Activated T-cell treated with anti-CD3 and anti-CD28 coated beads, Interleukin-2, amount 50 U/mL, for 72 hours (primary cell): ENCODE results near the gene CHST4. TPM values are rescaled to one million over a fixed set of nuclear protein-coding genes. Genes with fewer than 3 reads are reported as not detected.

ENCODE experiments used
- ATAC-seq, 2 donors: fragments of 150-1000 bp; cut with Tn5 transposase; replicated peaks in 1 of 2; 2 replicates each; pipeline ENCODE4 v1.10.0; 2021; ENCODE audit warnings: moderate library complexity in 2 of 2, mild to moderate bottlenecking in 1 of 2
- DNase-seq, 2 donors: peaks; one replicate each; pipeline ENCODE4 v3.0.0; 2021 to 2022; ENCODE audit warnings: mixed read lengths in 1 of 2
- H3K27ac Mint-ChIP-seq: one replicate; pipeline ENCODE4 v1.8.0; 2022; ENCODE audit warnings: mild to moderate bottlenecking, moderate library complexity, mixed read lengths
- H3K27me3 Mint-ChIP-seq: one replicate; pipeline ENCODE4 v1.8.0; 2022; ENCODE audit warnings: low read depth, mixed read lengths
- H3K36me3 Mint-ChIP-seq, 2 donors: one replicate each; pipeline ENCODE4 v1.8.0; 2022; ENCODE audit warnings: mixed read lengths in 2 of 2, mild to moderate bottlenecking in 1 of 2; ENCODE audit not compliant: insufficient read depth in 2 of 2
- H3K4me1 Mint-ChIP-seq: one replicate; pipeline ENCODE4 v1.8.0; 2022; ENCODE audit warnings: low read depth, mixed read lengths
- H3K4me3 Mint-ChIP-seq, 2 donors: one replicate each; pipeline ENCODE4 v1.8.0; 2022; ENCODE audit warnings: mild to moderate bottlenecking in 2 of 2, mixed read lengths in 2 of 2, moderate library complexity in 2 of 2
- H3K9me3 Mint-ChIP-seq, 2 donors: one replicate each; pipeline ENCODE4 v1.8.0; 2022; ENCODE audit warnings: mixed read lengths in 2 of 2
- total RNA-seq, 2 donors: library from RNA; stranded (reverse); gene quantifications; one replicate each; pipeline ENCODE4 v1.2.3, GENCODE V29; 2022

The CHST4 gene
- total RNA-seq, result not detected

- no peaks in the 10 kb centered on the region for H3K9me3 Mint-ChIP-seq
- H3K27me3 Mint-ChIP-seq, result peaks cover 24% of the 10 kb centered on the region
- H3K27ac Mint-ChIP-seq, result no peak within 1 kb of the TSS
- no peaks in the 10 kb centered on the region for H3K36me3 Mint-ChIP-seq
- DNase-seq (peak in 1 of 2 donors; percentile 4), ATAC-seq (peak in 1 of 2 donors; percentile 25)
- H3K4me3 Mint-ChIP-seq, result no peak within 1 kb of the TSS
- H3K4me1 Mint-ChIP-seq, result peaks cover 6% of the 10 kb centered on the region
Measured at GRCh38 chr16:71526111-71526631, at the start of gene CHST4. Gene CHST4 (plus strand): TSS chr16:71526426. CDS start chr16:71536678, 10,252 bp downstream.

- Mint-ChIP-seq H3K27me3 (no peaks in the 10 kb centered on the region), H3K4me3 (no peak overlapping the region), H3K4me1 (no peaks in the 10 kb centered on the region), H3K36me3 (no peaks in the 10 kb centered on the region), H3K27ac (no peak overlapping the region), H3K9me3 (no peaks in the 10 kb centered on the region)
- ATAC-seq, result no peak
- no peak for DNase-seq
Measured at GRCh38 chr16:71476457-71477124, 49.6 kb upstream of the CHST4 start.

GRCh38 chr16:71479420-71479819, 46.8 kb upstream of the CHST4 start:
- no peak for ATAC-seq
- Mint-ChIP-seq H3K4me1 (peaks cover 10% of the 10 kb centered on the region), H3K27me3 (no peaks in the 10 kb centered on the region), H3K4me3 (no peak overlapping the region), H3K36me3 (peaks cover 0 to 1% of the 10 kb centered on the region in 2 donors), H3K9me3 (no peaks in the 10 kb centered on the region), H3K27ac (no peak overlapping the region)
- no peak for DNase-seq

GRCh38 chr16:71480956-71481355, 45.3 kb upstream of the CHST4 start:
- Mint-ChIP-seq H3K27me3 (no peaks in the 10 kb centered on the region), H3K9me3 (no peaks in the 10 kb centered on the region), H3K36me3 (peaks cover 0 to 1% of the 10 kb centered on the region in 2 donors), H3K4me1 (peaks cover 17% of the 10 kb centered on the region), H3K27ac (no peak overlapping the region), H3K4me3 (no peak overlapping the region)
- ATAC-seq (no peak), DNase-seq (no peak)

- H3K4me1 Mint-ChIP-seq, result peaks cover 17% of the 10 kb centered on the region
- no peak overlapping the region for H3K27ac Mint-ChIP-seq
- DNase-seq (no peak), ATAC-seq (no peak)
- H3K4me3 Mint-ChIP-seq, result no peak overlapping the region
- H3K36me3 Mint-ChIP-seq, result peaks cover 0 to 1% of the 10 kb centered on the region in 2 donors
- no peaks in the 10 kb centered on the region for H3K27me3 Mint-ChIP-seq
- no peaks in the 10 kb centered on the region for H3K9me3 Mint-ChIP-seq
Measured at GRCh38 chr16:71482569-71482968, 43.7 kb upstream of the CHST4 start.

DNA sequence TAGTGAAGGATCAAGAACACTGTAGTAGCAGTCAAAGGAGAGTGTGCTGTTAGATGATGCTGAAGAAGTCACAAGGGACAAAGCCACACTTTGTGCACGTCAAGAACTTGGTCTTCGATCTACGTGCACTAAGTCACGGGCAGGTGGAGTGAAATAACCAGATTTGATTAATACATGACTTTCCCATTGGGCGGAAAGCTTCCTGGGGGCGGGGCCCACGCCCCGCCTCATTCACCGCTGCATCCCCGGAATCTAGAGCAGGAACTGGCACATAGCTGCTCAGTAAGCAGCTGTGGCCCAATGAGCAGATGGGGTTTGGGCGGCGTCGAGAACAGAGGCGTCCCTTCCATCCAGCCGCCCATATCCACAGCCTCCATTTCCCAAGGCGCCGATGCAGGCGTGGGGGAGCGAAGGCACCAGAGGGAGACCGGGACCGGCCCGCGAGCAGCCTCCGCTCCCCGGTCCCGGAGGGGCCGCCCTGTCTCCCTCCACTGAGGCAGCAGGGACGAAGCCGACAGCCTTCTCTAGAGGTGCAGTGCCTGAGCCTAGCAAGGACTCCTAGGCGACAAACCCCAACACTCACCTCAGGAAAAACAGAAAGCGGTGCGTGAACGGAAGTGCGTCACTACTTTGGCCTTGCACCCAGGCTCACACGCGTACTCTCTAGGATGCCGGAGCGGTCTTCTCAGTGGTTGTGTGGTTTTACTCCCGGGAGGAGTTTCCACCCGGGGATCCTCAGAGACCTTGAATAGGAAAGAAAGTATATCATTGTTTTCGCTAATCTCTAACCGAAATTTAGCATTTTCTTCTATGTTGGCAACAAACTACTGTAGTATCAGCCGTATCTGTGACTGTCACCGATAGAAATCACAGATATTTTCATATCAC, 42.0 kb upstream of the CHST4 start:
- Mint-ChIP-seq H3K27ac (peak overlapping the region; percentile 74), H3K9me3 (no peaks in the 10 kb centered on the region), H3K36me3 (peaks cover 0 to 1% of the 10 kb centered on the region in 2 donors), H3K27me3 (no peaks in the 10 kb centered on the region), H3K4me3 (peak overlapping the region; percentile 83 to 93), H3K4me1 (peaks cover 17% of the 10 kb centered on the region)
- DNase-seq (peak; percentile 81 to 84), ATAC-seq (peak; percentile 97)

- Mint-ChIP-seq H3K9me3 (no peaks in the 10 kb centered on the region), H3K4me1 (peaks cover 7% of the 10 kb centered on the region), H3K36me3 (no peaks in the 10 kb centered on the region), H3K27ac (no peak within 1 kb of the TSS), H3K4me3 (no peak within 1 kb of the TSS), H3K27me3 (no peaks in the 10 kb centered on the region)
- DNase-seq, result no peak
- no peak for ATAC-seq
Measured at GRCh38 chr16:71489122-71489521, 37.1 kb upstream of the CHST4 start, which contains the start of gene ZNF19. Gene ZNF19 (minus strand): TSS chr16:71489324. CDS start chr16:71482114, 7,210 bp downstream.

DNA sequence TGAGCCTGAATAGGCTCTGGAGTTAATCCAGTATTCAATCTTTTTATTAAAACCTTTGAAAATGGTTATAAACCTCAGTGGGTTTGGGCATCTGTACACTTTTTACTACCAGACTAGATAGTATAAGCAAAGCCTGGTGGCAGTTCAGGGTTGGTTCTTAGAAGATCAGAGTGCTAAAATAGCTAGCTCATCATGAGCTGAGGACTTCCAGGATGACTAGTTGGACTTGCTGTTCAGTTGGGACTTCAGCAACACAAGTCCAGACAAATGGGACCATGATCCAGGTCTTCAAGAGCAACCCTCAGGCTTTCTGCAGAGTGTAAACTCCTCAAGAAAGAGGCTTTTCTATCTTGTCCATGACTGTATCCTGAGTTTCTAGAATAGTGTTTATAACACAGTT, 35.9 kb upstream of the CHST4 start:
- Mint-ChIP-seq H3K27ac (no peak overlapping the region), H3K4me3 (no peak overlapping the region), H3K4me1 (no peaks in the 10 kb centered on the region), H3K27me3 (no peaks in the 10 kb centered on the region), H3K36me3 (no peaks in the 10 kb centered on the region), H3K9me3 (no peaks in the 10 kb centered on the region)
- ATAC-seq (no peak), DNase-seq (no peak)

DNA sequence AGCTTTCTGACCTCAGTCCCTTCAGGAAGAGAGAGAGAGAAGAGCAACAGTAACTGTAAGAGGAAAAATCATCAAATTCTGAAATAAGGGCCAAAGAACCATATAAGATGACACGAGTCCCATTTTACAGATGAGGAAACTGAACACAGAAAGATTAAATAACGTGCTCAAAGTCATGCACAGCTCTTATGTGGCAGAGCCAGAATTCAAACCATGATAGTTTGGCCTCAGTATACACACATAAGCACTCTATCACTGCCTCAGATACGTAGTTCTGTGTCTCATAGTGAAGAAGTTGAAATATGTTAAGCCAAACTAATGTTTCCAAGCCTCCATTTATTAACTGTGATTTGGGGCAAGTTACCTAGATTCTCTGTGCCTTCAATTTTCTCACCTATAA, 35.2 kb upstream of the CHST4 start:
- H3K27ac Mint-ChIP-seq, result no peak overlapping the region
- no peaks in the 10 kb centered on the region for H3K9me3 Mint-ChIP-seq
- no peak for ATAC-seq
- no peaks in the 10 kb centered on the region for H3K4me1 Mint-ChIP-seq
- DNase-seq, result no peak
- no peak overlapping the region for H3K4me3 Mint-ChIP-seq
- H3K36me3 Mint-ChIP-seq, result no peaks in the 10 kb centered on the region
- no peaks in the 10 kb centered on the region for H3K27me3 Mint-ChIP-seq

- no peaks in the 10 kb centered on the region for H3K9me3 Mint-ChIP-seq
- no peak for DNase-seq
- no peak overlapping the region for H3K4me3 Mint-ChIP-seq
- H3K27ac Mint-ChIP-seq, result no peak overlapping the region
- H3K27me3 Mint-ChIP-seq, result no peaks in the 10 kb centered on the region
- no peaks in the 10 kb centered on the region for H3K4me1 Mint-ChIP-seq
- H3K36me3 Mint-ChIP-seq, result no peaks in the 10 kb centered on the region
- no peak for ATAC-seq
Measured at GRCh38 chr16:71492786-71493185, 33.4 kb upstream of the CHST4 start.

DNA sequence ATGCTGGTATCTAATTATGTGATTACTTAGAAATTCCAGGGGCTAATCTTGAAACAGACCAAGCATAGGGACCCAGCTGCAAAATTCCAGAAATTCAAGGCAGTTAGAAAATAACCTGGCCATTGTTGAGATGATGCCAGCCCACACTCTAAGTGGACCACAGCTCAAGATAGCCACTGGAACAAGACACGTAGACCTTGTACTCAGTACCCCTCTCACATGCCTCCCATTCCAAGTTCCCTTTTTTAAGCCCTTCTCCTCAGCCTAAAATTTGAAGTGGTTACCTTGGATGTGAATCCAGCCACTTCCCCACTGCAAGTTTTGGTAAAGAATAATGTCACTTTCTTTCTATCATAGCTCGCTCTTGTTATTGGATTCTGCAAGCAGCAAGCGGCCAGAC, 33.0 kb upstream of the CHST4 start:
- Mint-ChIP-seq H3K4me3 (no peak overlapping the region), H3K4me1 (no peaks in the 10 kb centered on the region), H3K9me3 (no peaks in the 10 kb centered on the region), H3K27me3 (no peaks in the 10 kb centered on the region), H3K36me3 (no peaks in the 10 kb centered on the region), H3K27ac (no peak overlapping the region)
- ATAC-seq (no peak), DNase-seq (no peak)

GRCh38 chr16:71498031-71498430, 28.2 kb upstream of the CHST4 start:
- Mint-ChIP-seq H3K36me3 (no peaks in the 10 kb centered on the region), H3K4me3 (no peak overlapping the region), H3K9me3 (no peaks in the 10 kb centered on the region), H3K4me1 (no peaks in the 10 kb centered on the region), H3K27me3 (no peaks in the 10 kb centered on the region), H3K27ac (no peak overlapping the region)
- no peak for ATAC-seq
- no peak for DNase-seq

GRCh38 chr16:71499775-71500364, 26.4 kb upstream of the CHST4 start:
- Mint-ChIP-seq H3K9me3 (no peaks in the 10 kb centered on the region), H3K4me1 (no peaks in the 10 kb centered on the region), H3K4me3 (no peak overlapping the region), H3K36me3 (no peaks in the 10 kb centered on the region), H3K27ac (no peak overlapping the region), H3K27me3 (no peaks in the 10 kb centered on the region)
- ATAC-seq (peak; percentile 41 to 56), DNase-seq (peak; percentile 38 to 58)
